GM19035 (cell line): Measurements from ENCODE around the gene DNAJC5G.
"Not testable (repeated sequence)": the region's sequence is repeated elsewhere in the genome, so short reads cannot be mapped to it uniquely, and the experiment has no call there.

Source experiments
- ATAC-seq: cut with Tn5 transposase; IDR thresholded peaks from one replicate; pipeline ENCODE4 v1.9.1; 2021; ENCODE audit not compliant: unreplicated experiment

DNAJC5G gene

GRCh38 chr2:27280826-27281225, 5.6 kb downstream of the DNAJC5G start:
- ATAC-seq = no peak

DNA sequence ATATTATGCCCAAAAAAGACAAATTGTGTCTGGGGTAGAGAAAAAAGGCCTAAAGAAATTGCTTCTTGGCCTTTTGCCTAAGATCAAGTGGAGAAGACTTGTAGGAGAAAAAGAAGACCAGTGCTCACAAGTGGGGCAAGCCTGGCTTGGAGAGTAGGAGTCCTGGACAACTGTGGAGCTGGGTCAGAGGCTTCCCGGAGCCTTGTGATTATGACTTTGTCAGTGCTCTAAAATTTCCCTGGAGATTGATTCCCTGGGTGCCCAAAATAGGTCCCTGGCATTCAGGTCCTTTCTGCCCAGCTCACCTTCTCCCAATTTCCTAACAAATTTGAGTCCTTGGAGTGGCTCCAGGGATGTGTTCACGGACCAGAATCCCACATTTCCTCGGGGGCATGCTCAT, 6.2 kb downstream of the DNAJC5G start:
- ATAC-seq = no peak

DNA sequence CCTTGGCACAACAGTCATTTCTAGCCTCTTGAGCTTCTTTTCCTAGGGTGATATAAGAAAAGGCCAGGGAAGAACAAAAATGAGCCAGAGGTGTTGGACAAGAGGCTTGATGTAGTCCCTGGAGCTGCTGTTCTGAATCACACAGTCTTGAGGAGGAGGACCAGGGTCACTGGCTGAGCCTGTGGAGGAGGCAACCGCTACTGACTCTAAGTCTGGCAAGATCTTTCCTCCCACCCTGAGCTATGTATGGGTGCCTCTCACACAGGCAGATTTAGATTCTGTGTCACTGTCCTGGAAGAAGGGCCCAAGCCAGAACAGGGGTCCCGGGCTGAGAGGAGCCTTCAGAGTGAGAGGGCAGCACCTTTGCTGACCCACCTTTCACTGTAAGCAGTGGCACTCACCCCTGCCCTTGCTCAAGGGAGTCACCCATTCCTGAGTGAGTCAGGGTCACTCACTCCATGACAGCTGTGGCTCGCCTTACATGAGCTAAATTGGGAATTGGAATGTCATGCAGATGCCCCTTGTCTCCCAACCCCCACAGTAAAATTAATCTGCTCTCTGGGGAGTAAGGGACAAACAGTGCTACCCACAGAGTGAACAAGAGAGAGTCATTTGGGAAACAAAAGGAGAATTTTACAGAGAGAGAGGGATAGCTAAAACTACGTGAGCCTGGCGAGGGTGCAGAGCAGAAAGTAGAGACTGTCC, 6.8 kb downstream of the DNAJC5G start, which contains the start of gene TRIM54:
TRIM54 (plus strand) TSS at position 575 of the 705 bp plus-strand sequence. CDS start 303 bp downstream, outside the sequence.
- no peak for ATAC-seq

- ATAC-seq = no peak
Observed at GRCh38 chr2:27282892-27283291, 7.7 kb downstream of the DNAJC5G start.

DNA sequence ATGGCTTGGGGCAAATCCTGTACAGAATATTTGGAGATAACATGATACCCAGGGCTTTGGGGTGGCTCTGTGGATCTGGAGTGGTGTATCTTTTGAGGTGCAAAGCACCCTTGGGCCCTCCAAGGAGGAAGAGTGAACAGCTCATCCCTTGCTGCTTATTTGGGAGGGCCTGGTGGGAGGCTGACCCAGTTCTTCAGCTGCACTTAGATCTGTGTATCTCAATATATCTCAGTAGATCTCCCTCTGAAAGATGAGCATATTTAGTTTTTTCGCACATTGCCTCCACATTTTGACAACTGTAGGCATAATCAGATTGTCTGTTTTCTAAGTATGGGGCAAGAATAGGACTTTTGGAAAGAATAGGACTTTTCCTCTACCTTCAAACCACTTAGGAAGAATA, 9.8 kb downstream of the DNAJC5G start:
- ATAC-seq = no peak

DNA sequence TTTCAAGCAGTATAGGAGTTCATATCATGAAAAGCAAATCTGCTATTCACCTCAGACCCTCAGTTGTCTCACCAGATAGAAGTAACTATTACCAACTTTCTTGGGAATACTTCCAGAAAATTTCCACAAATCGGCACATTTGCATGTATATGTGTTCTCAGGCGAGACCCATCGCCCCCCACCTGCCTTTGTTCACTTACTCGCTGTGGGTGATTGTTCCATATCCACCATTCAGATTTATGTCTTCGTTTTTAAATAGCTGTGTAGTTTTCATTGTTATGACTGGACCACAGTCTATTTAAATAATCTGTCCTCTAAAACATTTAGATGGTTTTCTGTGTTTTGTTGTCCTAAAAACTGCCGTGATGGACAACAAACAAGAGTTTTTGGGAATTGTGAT, 10.2 kb downstream of the DNAJC5G start:
- ATAC-seq = no peak

DNA sequence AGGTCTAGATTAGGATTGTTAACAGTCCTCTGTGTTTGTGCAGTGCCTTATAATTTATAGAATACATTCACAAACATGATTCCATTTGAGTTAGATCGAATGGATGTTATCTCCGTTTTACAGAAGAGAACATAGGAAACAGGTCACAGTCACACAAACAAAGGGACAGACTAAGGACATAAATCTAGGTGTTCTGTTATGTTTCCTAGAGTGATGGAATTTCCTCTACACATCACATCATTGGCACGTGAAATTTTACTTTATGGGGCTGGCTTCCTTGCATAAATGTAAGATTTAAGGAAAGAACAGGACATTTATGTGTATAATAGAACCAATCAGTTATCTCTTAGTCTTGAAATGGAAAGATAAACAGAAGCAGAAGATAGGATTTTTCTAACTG, 13.4 kb downstream of the DNAJC5G start:
- no peak for ATAC-seq

GRCh38 chr2:27290549-27290948, 15.3 kb downstream of the DNAJC5G start:
- ATAC-seq = no peak

DNA sequence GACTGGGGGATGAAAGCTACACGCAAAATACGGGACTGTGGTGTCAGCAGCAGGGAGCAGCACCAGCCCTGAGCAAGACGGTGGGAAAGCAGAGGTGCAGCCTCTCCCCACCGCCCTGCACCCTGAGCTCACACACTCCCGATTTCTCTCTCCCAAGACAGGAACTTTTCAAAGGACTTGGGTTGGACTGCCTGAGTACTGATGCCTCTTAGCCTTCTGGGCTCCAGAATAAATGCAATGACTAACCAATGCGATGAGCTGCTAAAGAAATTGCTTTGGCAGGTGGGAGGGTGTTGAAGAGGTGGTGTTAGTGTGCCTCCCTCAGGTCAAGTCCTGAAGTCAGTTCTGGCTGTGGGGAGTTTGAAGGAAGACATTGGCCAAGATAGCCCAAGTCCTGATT, 16.6 kb downstream of the DNAJC5G start:
- ATAC-seq = no peak

DNA sequence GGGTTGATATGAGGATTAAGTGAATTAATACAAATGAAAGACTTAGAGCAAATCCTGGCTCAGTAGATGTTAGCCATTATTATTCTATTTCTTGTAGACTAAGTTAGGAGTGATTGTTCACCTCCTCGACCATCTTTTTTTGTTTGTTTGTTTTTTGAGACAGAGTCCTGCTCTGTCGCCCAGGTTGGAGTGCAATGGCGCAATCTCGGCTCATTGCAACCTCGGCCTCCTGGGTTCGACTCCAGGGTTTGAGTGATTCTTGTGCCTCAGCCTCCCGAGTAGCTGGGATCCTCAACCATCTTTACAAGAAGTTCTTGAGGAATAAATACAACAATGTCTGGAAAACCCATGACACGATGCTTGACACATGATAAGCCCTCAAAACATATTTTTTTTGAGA, 19.7 kb downstream of the DNAJC5G start:
- ATAC-seq = no peak

DNA sequence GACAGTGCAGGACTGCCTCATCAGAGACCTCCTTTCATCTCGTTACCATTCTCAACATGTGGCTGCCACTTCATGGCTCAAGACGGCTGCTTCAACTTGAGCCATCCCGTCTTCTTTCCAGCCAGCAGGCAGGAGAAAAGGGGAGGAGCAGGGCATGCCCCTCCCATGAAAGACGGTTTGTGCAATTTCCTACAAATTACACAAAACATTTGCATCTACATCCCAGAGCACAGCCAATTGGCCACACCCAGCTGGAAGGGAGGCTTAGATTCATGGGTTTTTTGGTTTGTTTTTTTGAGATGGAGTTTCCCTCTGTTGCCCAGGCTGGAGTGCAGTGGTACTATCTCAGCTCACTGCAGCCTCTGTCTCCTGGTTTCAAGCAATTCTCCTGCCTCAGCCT, 21.2 kb downstream of the DNAJC5G start:
- no peak for ATAC-seq

- ATAC-seq = no peak
Observed at GRCh38 chr2:27297195-27297594, 22.0 kb downstream of the DNAJC5G start.

DNA sequence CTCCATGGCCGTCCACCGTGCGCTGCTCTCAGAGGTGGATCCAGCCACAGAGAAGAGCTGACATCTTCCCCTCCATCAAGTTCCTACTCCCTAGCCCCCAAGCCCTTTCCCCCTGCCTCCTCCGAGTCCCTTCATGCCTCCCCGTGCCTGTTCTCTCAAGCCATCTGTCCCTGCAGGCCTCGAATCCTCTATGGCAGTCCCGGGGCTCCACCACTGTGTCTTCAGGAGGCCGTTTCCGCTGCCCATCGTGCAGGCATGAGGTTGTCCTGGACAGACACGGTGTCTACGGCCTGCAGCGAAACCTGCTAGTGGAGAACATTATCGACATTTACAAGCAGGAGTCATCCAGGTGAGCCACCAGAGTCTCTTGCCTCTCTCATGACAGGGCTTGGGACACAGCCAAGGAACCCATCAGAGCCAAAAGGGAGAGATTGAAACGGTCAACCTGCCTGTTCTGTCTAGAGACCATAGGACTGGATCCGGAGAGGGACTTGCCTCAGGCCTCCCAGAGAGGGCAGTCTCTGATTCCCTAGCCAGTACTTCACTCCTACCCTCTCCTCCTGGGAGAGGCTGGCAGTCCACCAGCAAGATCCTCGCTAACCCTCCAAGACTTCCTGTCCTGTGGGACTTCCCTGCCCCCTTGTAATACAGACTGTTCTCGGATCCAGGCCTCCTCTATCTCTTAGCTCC, 23.3 kb downstream of the DNAJC5G start:
- ATAC-seq = no peak

DNA sequence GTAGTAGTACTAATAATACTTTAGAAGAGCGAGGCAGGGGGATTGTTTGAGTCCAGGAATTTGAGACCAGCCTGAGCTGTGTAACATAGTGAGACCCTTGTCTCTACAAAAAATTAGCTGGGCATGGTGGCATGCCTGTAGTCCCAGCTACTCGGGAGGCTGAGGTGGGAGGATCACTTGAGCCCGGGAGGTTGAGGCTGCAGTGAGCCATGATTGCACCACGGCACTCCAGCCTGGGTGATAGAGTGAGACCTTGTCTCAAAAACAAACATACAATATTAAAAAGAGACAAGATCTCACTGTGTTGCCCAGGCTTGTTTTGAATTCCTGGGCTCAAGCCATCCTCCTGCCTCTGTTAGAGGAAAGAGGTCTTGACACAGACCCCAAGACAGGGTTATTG, 25.4 kb downstream of the DNAJC5G start:
- not testable (repeated sequence) for ATAC-seq

DNA sequence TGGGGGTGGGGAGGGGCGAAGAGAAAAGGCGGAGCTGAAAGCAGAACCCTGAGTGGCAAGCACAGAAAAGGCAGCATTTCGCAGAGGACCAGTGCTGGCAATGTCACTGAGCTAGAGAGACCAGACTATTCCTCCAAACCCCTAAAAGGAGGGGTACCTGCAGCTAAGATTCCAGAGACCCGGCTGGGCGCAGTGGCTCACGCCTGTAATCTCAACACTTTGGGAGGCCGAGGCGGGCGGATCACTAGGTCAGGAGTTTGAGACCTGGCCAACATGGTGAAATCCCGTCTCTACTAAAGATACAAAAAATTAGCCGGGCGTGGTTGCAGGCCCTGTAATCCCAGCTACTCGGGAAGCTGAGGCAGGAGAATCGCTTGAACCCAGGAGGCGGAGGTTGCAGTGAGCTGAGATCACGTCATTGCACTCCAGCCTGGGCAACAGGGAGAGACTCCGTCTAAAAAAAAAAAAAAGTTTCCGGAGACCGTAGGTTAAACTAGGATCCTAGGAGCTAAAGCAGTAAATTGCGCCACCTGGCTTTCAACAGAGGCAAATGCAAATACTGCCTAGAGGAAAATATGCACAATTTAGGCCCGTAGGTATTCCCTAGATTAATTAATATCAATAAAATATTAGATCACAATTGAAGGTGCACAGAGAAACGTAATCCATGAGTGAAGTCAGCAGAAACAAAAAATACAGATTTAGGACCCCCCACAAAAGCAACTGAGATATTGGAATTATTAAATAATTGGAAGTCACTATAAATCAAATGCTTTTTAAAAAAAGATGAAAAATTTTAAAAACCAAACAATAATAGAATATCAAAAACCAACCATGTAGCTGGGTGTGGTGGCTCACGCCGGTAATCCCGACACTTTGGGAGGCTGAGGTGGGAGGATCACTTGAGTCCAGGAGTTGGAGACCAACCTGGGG, 28.1 kb downstream of the DNAJC5G start:
- ATAC-seq = no peak

DNA sequence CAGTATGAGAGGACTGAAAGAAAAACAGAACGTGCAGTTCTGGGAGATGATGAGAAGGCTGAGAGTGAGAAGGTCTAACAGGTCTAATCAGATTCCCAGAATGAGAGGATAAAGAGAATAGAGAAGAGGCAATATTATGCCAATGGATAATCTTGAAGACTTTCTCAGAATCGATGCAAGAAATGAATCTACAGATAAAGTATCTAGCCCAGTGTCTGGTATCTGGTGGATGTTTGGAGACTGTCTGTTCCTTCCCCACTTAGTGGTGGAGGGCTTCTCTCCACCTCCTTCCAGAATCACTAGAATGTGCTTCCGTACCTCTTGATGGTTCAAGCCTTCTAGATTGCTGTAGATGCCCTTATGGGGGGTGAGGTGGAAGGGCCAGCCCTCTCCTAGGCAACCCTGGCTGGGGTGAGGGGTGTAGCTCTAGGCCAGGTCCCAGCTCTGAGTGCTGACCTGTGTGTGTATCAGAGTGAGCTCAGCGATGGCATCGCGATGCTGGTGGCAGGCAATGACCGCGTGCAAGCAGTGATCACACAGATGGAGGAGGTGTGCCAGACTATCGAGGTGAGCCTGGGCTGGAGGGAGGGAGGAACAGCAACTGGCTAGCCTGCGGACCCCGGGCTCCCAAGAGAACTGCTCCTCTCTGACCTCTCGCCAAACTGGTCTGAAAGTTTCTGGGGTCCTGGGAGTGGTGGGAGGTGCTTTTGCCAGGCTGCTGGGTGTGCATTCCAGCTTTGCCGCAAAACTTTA, 29.4 kb downstream of the DNAJC5G start:
- ATAC-seq = no peak

- ATAC-seq = no peak
Observed at GRCh38 chr2:27305516-27305915, 30.3 kb downstream of the DNAJC5G start.

DNA sequence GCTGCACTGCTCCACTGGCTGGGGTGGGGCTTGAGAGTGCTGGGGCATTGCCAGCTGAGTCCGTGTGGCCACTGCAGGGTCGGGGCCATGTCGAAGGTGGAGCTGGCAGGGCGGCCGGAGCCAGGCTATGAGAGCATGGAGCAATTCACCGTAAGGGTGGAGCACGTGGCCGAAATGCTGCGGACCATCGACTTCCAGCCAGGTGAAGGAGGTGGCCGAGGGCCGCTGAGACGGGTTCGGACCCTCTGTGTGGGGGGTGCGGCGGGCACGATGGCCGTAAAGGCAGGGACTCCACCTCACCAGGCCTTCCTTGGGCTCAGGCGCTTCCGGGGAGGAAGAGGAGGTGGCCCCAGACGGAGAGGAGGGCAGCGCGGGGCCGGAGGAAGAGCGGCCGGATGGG, 30.9 kb downstream of the DNAJC5G start:
- ATAC-seq = no peak

DNA sequence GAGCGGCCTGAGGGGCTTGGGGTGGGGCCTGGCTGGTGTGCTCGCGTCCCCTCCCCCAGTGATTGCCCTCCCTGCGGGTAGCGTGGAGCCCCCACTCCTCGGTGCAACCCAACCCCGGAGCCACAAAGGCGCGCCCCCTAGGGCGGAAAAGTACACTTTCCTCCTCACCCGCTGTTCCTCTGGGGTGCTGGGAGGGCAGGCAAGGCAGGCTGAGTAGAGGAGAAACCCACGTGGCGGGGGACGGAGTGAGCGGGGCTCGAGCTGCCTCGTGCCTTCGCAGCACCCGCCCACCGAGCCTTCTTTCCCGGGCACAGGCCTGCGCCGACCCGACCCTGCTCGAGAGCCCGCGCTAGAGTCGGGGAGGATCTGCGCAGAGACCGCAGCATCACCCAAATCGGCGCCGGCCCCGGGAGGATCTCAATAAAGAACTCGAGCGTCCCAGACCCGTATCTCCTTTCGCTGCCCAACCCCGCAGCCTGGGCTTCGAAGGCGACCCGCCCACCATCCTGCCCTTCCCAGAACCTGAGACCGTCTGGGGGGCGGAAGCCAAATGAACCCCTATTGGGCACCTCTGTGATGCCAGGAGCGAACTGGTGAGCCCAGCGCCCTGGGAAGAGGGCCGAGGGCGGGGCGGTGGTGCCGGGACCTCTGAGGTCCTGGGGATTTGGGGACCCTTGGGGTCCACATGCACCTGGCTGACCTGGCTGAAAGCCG, 31.5 kb downstream of the DNAJC5G start:
- ATAC-seq = no peak

DNA sequence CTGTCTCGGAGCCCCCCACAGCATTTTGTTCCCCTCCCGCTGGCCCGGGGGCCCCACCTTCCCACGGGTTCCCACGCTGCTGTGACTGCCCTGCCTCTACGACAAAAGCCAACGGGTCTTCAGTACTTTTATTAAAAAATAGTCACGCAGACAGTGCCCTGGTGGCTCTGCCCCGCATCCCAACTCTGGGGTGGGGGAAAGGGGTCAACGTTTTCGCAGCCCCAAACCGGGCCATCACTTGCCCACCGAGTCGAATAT, 32.0 kb downstream of the DNAJC5G start:
- ATAC-seq = no peak
